NT2/D1 (cell line): ENCODE measurements around the gene ARHGEF16.

Source experiments
- SUZ12 ChIP-seq: IDR thresholded peaks from 2 replicates; pipeline ENCODE4 v1.6.1; 2011; ENCODE audit not compliant: insufficient read length, insufficient read depth; ENCODE audit errors: extremely low read depth
- YY1 ChIP-seq: IDR thresholded peaks from 2 replicates; pipeline ENCODE4 v1.6.1; 2011; ENCODE audit not compliant: insufficient read length, insufficient read depth

DNA sequence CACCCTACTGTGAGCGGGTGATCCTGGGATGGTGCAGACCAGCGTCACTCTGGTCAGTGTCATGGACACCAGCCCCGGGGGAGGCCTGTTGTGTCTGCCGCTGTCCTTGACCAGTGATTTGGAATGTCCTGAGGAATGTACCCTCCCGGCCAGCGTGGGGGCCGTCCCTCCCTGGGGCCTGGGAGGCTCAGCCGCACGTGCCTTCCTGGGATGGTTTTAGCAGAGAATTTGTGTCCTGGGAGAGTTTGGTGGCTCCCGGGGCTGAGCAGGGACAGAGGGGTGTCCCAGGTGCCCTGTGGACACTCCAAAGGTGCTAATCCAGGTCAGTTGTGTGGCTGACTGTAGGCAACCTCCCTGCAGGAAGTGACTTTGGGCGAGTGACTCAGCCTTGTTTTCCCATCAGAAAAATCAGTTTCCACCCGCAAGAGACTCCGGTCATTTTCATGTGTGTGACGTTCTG, 6.2 kb downstream of the ARHGEF16 start:
- TF ChIP-seq SUZ12: no peak
- no peak for TF ChIP-seq YY1
